Endothelial cell of umbilical vein (primary cell): Measurements from ENCODE around the gene UVSSA. TPM values are rescaled to one million over a fixed set of nuclear protein-coding genes. Genes with fewer than 3 reads are reported as not detected.

Experiments used
- BruUV-seq: library from RNA; stranded (reverse); fragments of 400-500 nt; replicated peaks from 2 replicates; lab custom pipeline; 2021; lab: Mats Ljungman, UMichigan
- CTCF ChIA-PET: fragments of 300-600, 350-600 bp; sonication (Branson Sonifier 250); formaldehyde crosslinking; loops from one replicate; lab custom pipeline; 2021; ENCODE audit warnings: antibody characterized with exemption, inconsistent platforms; lab: Charles Lee
- POLR2A ChIA-PET: fragments of 300-600, 350-600 bp; sonication (Branson Sonifier 250); formaldehyde crosslinking; loops from one replicate; lab custom pipeline; 2021; ENCODE audit warnings: antibody characterized with exemption, inconsistent platforms; lab: Charles Lee
- DNase-seq: peaks from one replicate; pipeline ENCODE4 v3.0.0-alpha.2; 2011; ENCODE audit warnings: low read depth, low spot score
- FAIRE-seq: peaks from 2 replicates; lab custom pipeline; 2011; peaks lifted over from hg19 to GRCh38; lab: Jason Lieb, UNC
- H2AFZ ChIP-seq: 2 replicates; pipeline ENCODE4 v1.6.0; 2012; ENCODE audit warnings: low read depth, low read length, control low read depth, inconsistent platforms
- H3K27ac ChIP-seq: 2 replicates; pipeline ENCODE4 v1.5.1; 2011; ENCODE audit warnings: low read depth, mild to moderate bottlenecking, control low read depth, low read length, moderate library complexity; ENCODE audit not compliant: insufficient read depth
- H3K27me3 ChIP-seq, 2 experiments: 2 replicates each; pipeline versions ENCODE4 v1.6.0 to v1.6.1; 2011; ENCODE audit warnings: low read length in 2 of 2, mixed read lengths in 1 of 2; ENCODE audit not compliant: control insufficient read depth in 2 of 2, insufficient read depth in 2 of 2
- H3K36me3 ChIP-seq, 2 experiments: 2 replicates in 1 of 2; 3 replicates in 1 of 2; pipeline ENCODE4 v1.5.1; 2011; ENCODE audit warnings: low read length in 2 of 2, mild to moderate bottlenecking in 1 of 2, moderate library complexity in 1 of 2; ENCODE audit not compliant: control insufficient read depth in 2 of 2, insufficient read depth in 2 of 2; ENCODE audit errors: extremely low read depth in 1 of 2
- H3K4me1 ChIP-seq: 3 replicates; pipeline ENCODE4 v1.5.1; 2011; ENCODE audit warnings: mild to moderate bottlenecking, low read length; ENCODE audit not compliant: control insufficient read depth, insufficient read depth; ENCODE audit errors: extremely low read depth
- H3K4me2 ChIP-seq: 2 replicates; pipeline ENCODE4 v1.6.1; 2011; ENCODE audit warnings: low read length, control low read depth, mixed read lengths; ENCODE audit not compliant: insufficient read depth
- H3K4me3 ChIP-seq, 3 experiments: fragments of 200-600 bp in 1 of 3; sonication (generic), shearing (Covaris generic) in 1 of 3; replicated peaks in 1 of 3; 2 replicates each; pipeline ENCODE4 v1.5.1; 2011 to 2016; ENCODE audit warnings: control low read depth in 3 of 3, low read length in 3 of 3, mild to moderate bottlenecking in 2 of 3, inconsistent platforms in 1 of 3, low read depth in 1 of 3, moderate library complexity in 1 of 3; ENCODE audit not compliant: insufficient read depth in 1 of 3
- H3K79me2 ChIP-seq: 2 replicates; pipeline ENCODE4 v1.6.0; 2012; ENCODE audit warnings: low read length, inconsistent platforms; ENCODE audit not compliant: control insufficient read depth, insufficient read depth
- H3K9ac ChIP-seq: replicated peaks from 2 replicates; pipeline ENCODE3; 2011; ENCODE audit warnings: low read length, control low read depth; ENCODE audit not compliant: insufficient read depth; ENCODE audit errors: extremely low read depth
- H3K9me1 ChIP-seq: replicated peaks from 3 replicates; pipeline ENCODE4 v1.6.0; 2011; ENCODE audit warnings: mild to moderate bottlenecking, low read length; ENCODE audit not compliant: control insufficient read depth, insufficient read depth; ENCODE audit errors: extremely low read depth
- H3K9me3 ChIP-seq: replicated peaks from 2 replicates; pipeline ENCODE4 v1.5.1; 2012; ENCODE audit warnings: low read length, inconsistent platforms; ENCODE audit not compliant: control insufficient read depth, insufficient read depth
- H4K20me1 ChIP-seq: replicated peaks from 2 replicates; pipeline ENCODE3; 2011; ENCODE audit warnings: mild to moderate bottlenecking, low read length; ENCODE audit not compliant: control insufficient read depth, insufficient read depth; ENCODE audit errors: extremely low read depth
- CTCF ChIP-seq, 2 donors: IDR thresholded peaks; 1 replicate in 1 of 2; 2 replicates in 1 of 2; pipeline ENCODE4 v1.5.1; 2011; ENCODE audit warnings: low read length in 2 of 2, mild to moderate bottlenecking in 2 of 2, moderate library complexity in 2 of 2, control low read depth in 1 of 2, inconsistent platforms in 1 of 2, low read depth in 1 of 2; ENCODE audit not compliant: insufficient read depth in 1 of 2; ENCODE audit errors: extremely low read depth in 1 of 2
- EZH2 ChIP-seq: IDR thresholded peaks from 2 replicates; pipeline ENCODE4 v1.6.1; 2012; ENCODE audit warnings: borderline replicate concordance, low read depth, mild to moderate bottlenecking, moderate library complexity, low read length, inconsistent platforms; ENCODE audit not compliant: severe bottlenecking
- FOS ChIP-seq: IDR thresholded peaks from 2 replicates; pipeline ENCODE4 v1.6.1; 2011; ENCODE audit warnings: mild to moderate bottlenecking, low read length, moderate library complexity, borderline replicate concordance; ENCODE audit not compliant: insufficient read depth
- GATA2 ChIP-seq: IDR thresholded peaks from 2 replicates; pipeline ENCODE4 v1.7.0; 2011; ENCODE audit warnings: low read depth, mild to moderate bottlenecking, moderate library complexity, mixed read lengths, low read length; ENCODE audit not compliant: insufficient read length, insufficient read depth
- JUN ChIP-seq: IDR thresholded peaks from 2 replicates; pipeline ENCODE4 v1.6.1; 2011; ENCODE audit warnings: borderline replicate concordance, low read depth; ENCODE audit not compliant: insufficient read length, insufficient read depth
- MAX ChIP-seq: IDR thresholded peaks from 2 replicates; pipeline ENCODE4 v1.6.1; 2011; ENCODE audit not compliant: insufficient read depth, insufficient read length
- MYC ChIP-seq: IDR thresholded peaks from one replicate; pipeline ENCODE4 v1.6.1; 2011; ENCODE audit warnings: mild to moderate bottlenecking, low read depth, low read length
- POLR2A ChIP-seq: IDR thresholded peaks from 2 replicates; pipeline ENCODE4 v1.6.1; 2012; ENCODE audit warnings: low read depth, mild to moderate bottlenecking, control low read depth, low read length
- POLR2AphosphoS5 ChIP-seq: IDR thresholded peaks from 2 replicates; pipeline ENCODE4 v1.6.1; 2012; ENCODE audit warnings: low read depth, mild to moderate bottlenecking, control low read depth, low read length, moderate library complexity; ENCODE audit not compliant: insufficient read depth
- dilution Hi-C: fragments of 300-500 bp; cut with MboI; formaldehyde crosslinking; loops from one replicate; pipeline ENCODE4 v1.15.0; 2019; ENCODE audit warnings: low sequenced_read_pairs; ENCODE audit not compliant: extremely low pct_ligation_motif_present
- intact Hi-C: fragments of 100-400 bp; cut with micrococcal nuclease; formaldehyde crosslinking; loops from one replicate; pipeline ENCODE4 v1.10.0; 2022
- polyA plus RNA-seq, 4 experiments: library from polyadenylated mRNA; depleted of rRNA in 3 of 4; stranded (reverse) in 3 of 4; unstranded in 1 of 4; fragments of >200 nt; gene quantifications; 2 replicates each; pipeline versions ENCODE4 v1.2.1 to v1.2.3, GENCODE V29; 2011 to 2012; ENCODE audit warnings: missing spikeins in 1 of 4
- total RNA-seq: library from RNA; stranded (reverse); gene quantifications from 2 replicates; pipeline ENCODE4 v1.2.3, GENCODE V29; 2021

The UVSSA gene
- total and polyA plus RNA-seq, 2 donors (not counting 3 experiments of a cell fraction or from before 2014, with no cell fraction given): 7.1 to 14.9 TPM

- no peak for TF ChIP-seq MYC
- TF ChIP-seq EZH2: no peak
- no peak for TF ChIP-seq FOS
- no peak for TF ChIP-seq JUN
- TF ChIP-seq CTCF (IDR thresholded peaks at IDR 0.05; ENCODE audit: extremely low read depth in 1 of 2, insufficient read depth in 1 of 2, low read depth in 1 of 2, low read length in 2 of 2): no peak
- TF ChIP-seq POLR2AphosphoS5: no peak
- no peak for TF ChIP-seq MAX
- no peak for TF ChIP-seq POLR2A
- TF ChIP-seq GATA2: no peak
- Histone ChIP-seq H3K36me3 (no peaks in the 10 kb centered on the region), H3K9me1 (no peaks in the 10 kb centered on the region), H3K4me3 (no peak overlapping the region), H3K9ac (no peak overlapping the region), H3K9me3 (no peaks in the 10 kb centered on the region), H3K27ac (no peak overlapping the region), H2AFZ (no peak overlapping the region), H3K4me2 (no peak overlapping the region), H3K4me1 (no peaks in the 10 kb centered on the region), H3K27me3 (no peaks in the 10 kb centered on the region), H4K20me1 (no peaks in the 10 kb centered on the region), H3K79me2 (no peaks in the 10 kb centered on the region)
- no peak for DNase-seq
- ChIA-PET POLR2A (no interaction called here), CTCF (no interaction called here)
- intact Hi-C loops (no loop called here), dilution Hi-C loops (no loop called here)
- BruUV-seq: no TSS peak
- FAIRE-seq: no peak
Measured at GRCh38 chr4:1363513-1363912, 16.5 kb downstream of the UVSSA start.
